ENCODE data around the gene HDGFL3. TPM values are rescaled to one million over a fixed set of nuclear protein-coding genes. Genes with fewer than 3 reads are reported as not detected.
"Not testable (repeated sequence)": the region's sequence is repeated elsewhere in the genome, so short reads cannot be mapped to it uniquely, and the experiment has no call there.

The HDGFL3 gene
- total RNA-seq, 2 donors from 2014 or later, result 57.9 to 70.0 TPM

DNA sequence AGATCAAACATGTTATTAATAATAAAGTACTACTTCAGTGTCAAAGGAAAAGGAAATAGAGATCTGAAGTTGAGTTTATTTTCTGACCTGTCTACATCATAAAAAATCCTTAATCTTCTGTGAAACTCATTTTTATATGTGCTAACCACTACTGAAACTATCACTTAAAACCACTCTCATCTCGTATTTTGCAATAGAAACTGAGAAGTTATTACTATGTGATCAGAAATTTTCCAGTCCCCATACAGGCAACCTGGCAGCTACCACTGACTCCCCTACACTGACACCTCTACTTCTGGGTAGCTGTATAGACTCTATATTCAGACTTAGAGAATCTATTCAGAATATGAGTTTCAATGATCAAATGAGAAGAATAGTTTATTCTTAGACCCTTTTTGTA lies 8.3 kb downstream of the HDGFL3 start:
- intact Hi-C loops (cut with DNase I), result no loop called here
- DNase-seq (ENCODE audit: low spot score), result no peak

DNA sequence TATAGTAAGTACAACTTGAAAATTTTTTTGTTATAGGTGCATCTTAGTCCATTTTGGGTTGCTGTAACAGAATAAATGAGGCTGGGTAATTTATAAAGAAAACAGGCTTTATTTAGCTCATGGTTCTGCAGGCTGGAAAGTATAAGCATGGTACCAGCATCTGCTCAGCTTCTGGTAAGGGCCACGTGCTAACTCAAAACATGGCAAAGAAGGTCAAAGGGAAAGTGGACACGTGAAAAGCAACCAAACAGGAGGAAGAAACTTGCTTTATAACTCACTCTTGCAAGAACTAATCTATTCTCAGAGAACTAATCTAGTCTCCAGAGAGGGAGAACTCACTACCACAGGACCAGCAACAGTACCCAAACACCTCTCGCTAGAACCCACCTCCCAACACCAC lies 9.1 kb downstream of the HDGFL3 start:
- no peak for DNase-seq (ENCODE audit: low spot score)
- intact Hi-C loops (cut with DNase I), result no loop called here

DNA sequence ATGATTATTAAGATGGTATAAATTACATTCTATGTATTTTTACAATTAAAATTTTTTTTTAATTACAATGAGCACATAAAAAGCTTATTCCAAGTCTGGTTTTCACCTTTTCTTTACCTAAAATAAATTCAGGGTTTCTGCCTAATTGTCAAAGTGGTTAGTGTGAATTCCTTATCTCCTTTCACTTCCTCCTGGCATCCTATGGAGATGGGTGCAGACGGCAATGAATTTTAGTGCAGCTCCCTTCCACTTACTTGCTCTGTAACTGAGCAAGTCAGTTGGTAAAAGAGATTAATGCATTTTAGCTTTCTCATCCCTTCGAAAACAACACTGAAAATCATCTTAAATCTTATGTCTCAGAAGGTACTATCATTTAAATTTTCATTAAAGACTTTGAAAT lies 13.1 kb downstream of the HDGFL3 start:
- intact Hi-C loops (cut with DNase I), result no loop called here
- no peak for DNase-seq (ENCODE audit: low spot score)

DNA sequence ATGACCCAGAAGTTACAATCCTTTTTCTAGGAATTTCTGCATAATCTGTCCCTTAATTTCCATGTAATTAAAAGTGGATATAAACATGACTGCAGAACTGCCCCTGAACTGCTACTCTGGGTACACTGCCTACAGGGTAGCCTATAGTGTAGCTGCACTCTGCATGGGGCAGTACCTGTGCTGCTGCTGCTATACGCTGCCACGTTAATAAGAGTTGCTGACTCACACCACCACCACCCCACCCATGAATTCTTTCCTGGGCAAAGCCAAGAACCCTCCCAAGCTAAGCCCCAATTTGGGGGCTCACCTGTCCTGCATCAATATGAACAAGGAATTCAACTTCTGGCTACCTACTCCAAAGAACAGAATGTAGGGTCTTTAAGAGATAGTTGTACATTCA lies 13.9 kb downstream of the HDGFL3 start:
- intact Hi-C loops (cut with DNase I), result no loop called here
- DNase-seq (ENCODE audit: low spot score), result no peak

DNA sequence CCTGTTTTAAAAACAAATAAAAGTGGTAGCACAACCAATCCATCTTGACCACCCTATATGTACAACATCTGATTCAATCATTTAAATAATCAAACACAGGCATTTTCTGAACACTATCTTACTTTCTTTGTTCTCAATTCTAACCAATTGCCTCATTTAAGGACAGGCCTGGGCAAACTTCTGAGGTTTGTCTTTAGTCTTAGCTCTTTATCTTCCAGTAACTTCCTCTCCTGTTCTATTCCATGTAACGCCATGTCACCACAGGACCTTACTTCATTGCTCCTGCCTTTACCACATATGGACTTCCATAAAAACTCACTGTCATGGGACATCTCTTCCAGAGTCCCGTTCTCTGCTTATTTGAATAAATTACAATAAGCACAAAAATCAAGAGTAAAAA lies 14.9 kb downstream of the HDGFL3 start:
- intact Hi-C loops (cut with DNase I), result no loop called here
- DNase-seq (ENCODE audit: low spot score), result no peak

DNA sequence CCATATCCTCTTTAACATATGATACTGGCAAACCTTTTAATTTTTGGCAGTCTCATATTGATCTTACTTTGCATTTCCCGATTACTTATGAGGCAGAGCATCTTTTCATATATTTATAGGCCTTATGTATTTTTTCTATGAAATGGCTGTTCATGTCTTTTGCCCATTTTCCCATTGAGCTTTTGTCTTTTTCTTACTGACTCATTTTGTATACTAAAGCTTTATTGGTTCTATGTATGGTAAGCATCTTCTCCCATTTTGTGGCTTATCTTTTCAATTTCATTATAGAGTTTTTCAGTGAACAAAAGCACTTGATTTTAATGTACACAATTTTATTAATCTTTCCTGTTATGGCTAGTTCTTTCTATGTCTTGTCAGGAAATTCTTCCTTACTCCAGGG lies 17.2 kb downstream of the HDGFL3 start:
- no peak for DNase-seq (ENCODE audit: low spot score)
- intact Hi-C loops (cut with DNase I), result no loop called here

DNA sequence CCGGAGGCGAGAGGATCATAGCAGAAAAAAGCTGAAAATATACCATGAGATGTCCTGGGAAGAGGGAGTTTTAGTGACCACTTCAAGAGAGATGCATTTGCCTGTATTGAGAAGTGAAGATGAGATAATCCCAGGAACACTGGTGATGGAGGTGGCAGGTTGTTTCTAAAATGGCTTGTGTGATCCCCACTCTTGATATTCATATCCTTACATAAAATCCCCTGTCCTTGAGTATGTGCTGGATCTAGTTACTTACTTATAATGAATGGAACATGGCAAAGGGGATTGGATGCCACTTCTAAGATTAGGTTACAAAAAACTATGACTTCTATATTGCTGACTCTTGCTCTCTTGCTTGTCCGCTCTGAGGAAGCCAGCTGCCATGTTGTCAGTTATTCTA lies 22.1 kb downstream of the HDGFL3 start:
- no peak for DNase-seq (ENCODE audit: low spot score)
- intact Hi-C loops (cut with DNase I), result no loop called here

DNA sequence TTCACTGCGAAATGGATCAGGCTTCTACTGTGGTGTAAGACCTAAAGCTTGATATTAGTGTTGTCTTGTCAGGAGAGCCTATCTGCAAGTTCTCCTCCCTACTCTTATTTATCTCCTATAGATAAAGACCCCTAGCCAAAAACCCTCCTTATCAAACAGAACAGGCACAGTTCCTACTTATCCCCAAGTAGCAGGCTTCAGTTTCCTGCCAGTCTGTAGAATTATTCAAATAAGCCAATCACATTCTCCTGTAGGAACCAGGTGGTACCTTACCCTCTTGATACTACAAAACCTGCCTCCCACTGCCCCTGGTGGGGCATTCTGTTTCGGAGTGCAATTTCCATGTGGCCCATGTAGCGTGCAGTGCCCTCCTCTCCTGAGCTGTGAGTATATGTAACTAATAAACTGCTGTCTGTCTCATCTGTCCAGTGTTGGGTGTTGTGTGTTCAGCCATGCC lies 28.7 kb downstream of the HDGFL3 start:
- DNase-seq (ENCODE audit: low spot score), result no peak
- intact Hi-C loops (cut with DNase I), result no loop called here

DNA sequence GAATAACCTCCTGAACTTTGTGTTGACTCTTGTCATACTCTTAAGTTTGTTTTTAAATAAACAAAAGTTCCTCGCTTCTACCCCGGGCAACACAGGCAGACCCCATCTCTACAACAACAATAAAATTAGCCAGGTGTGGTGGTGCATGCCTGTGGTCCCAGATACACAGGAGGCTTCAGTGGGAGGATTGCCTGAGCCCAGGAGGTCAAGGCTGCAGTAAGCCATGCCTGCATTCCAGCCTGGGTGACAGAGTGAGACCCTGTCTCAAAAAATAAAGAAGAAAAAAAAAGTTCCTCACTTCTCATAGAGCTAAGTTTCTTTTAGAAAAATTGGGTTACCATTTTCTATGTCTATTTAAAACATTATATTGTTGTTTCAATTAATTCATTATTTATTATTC lies 29.2 kb downstream of the HDGFL3 start:
- intact Hi-C loops (cut with DNase I), result no loop called here

DNA sequence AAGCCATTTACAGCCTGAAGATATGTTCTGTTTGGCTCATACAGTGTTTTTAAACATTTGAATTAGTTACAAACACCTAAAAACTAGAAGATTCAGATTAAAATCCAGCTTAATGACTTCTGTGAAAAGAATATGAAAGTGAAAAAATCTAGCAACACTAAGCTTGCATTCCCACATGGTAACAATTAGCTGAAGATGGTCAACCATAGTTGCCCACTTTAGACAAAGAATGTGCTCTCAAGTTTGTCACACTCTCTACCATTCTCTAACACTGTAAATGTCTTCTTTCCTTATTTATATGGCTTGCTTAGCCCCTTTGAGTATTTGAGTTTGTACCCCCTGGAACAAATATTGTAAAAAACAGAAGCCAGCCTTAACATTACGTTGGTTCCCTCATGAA lies 32.7 kb downstream of the HDGFL3 start:
- intact Hi-C loops (cut with DNase I), result no loop called here
- no peak for DNase-seq (ENCODE audit: low spot score)

More for the DNA sequence above, 29.2 kb downstream of the HDGFL3 start:
- no peak for DNase-seq (ENCODE audit: low spot score)

DNA sequence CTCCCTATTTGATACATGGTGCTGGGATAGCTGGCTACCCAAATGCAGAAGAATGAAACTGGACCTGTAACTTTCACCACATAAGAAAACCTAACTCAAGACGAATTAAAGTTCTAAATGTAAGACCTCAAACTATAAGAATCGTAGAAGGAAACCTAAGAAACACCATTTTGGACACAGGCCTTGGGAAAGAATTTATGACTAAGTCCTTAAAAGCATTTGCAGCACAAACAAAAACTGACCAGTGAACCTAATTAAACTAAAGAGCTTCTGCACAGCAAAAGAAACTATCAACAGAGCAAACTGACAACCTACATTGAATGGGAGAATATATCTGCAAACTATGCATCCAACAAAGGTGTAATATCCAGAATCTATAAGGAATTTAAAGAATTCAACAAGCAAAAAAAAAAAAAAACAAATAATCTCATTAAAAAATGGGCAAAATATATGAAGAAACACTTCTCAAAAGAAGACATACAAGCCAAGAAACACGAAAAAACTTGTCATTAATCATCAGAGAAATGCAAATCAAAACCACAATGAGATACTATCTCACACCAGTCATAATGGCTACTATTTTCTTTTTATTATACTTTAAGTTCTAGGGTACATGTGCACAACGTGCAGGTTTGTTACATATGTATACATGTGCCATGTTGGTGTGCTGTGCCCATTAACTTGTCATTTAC lies 37.0 kb downstream of the HDGFL3 start:
- intact Hi-C loops (cut with DNase I), result no loop called here
- no peak for DNase-seq (ENCODE audit: low spot score)

DNA sequence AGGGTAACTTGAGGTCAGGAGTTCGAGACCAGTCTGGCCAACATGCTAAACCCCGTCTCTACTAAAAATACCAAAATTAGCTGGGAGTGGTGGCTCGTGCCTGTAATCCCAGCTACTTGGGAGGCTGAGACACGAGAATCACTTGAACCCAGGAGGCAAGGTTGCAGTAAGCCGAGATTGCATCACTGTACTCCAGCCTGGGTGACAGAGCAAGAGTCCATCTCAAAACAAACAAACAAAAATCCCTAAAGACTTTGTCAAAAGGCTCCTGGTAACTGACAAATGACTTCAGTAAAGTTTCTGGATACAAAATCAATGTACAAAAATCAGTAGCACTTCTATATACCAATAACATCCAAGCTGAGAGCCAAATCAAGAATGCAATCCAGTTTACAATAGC lies 38.0 kb downstream of the HDGFL3 start:
- intact Hi-C loops (cut with DNase I); DNase-seq (ENCODE audit: low spot score): not testable (repeated sequence)

DNA sequence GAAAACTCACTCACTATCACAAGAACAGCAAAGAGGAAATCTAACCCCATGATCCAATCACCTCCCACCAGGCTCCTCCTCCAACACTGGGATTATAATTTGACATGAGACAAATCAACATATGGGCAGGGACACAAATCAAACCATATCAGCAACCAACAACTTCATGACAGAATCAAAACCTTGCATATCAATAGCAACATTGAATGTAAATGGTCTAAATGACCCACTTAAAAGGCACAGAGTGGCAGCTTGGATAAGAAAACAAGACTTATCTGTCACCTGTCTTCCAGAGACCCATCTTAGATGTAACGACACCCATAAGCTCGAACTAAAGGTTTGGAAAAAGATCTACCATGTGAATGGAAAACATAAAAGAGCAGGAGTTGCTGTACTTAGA lies 40.8 kb downstream of the HDGFL3 start:
- no peak for DNase-seq (ENCODE audit: low spot score)
- intact Hi-C loops (cut with DNase I), result no loop called here

DNA sequence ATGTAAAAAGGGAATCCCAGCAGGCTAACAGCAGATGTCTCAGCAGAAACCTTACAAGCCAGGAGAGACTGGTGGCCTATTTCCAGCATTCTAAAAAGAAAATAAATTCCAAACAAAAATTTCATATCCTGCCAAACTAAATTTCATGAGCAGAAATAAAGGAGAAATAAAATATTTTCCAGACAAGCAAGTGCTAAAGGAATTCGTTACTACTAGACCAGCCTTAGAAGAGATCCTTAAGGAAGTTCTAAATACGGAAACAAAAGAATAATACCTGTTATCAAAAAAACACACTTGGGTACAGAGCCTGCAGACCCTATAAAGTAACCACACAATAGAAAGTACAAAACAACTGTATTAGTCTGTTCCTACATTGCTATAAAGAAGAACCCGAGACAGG lies 41.4 kb downstream of the HDGFL3 start:
- intact Hi-C loops (cut with DNase I), result no loop called here
- DNase-seq (ENCODE audit: low spot score), result no peak

DNA sequence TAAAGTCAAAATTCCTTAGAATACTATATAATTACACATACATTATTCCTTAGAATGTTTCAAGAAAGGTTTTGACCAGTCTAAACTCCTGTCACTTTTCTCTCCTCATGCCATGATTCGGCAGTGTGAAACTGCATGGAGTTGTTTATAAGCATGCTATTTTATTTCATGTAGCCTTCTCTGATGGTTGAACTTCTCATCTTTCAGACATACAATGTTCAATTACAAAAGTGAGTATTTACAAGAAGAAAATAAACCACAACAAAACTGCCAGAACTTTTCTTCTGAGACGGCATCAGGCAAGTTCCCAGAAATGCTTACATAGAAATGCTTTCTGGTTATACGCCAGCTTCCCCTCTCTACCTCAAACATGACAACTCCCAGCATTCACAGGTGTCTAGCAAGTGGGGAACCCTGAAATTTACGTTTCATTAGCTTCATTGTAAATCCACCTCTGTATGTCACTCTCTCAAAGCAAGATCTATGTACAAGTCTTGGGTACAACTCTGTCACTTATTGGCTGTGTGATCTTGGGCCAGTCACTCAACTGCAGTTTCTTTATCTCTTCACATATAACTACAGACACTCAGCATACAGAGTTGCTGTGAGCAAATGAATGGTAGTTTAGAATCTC lies 42.7 kb downstream of the HDGFL3 start:
- intact Hi-C loops (cut with DNase I), result no loop called here
- no peak for DNase-seq (ENCODE audit: low spot score)

DNA sequence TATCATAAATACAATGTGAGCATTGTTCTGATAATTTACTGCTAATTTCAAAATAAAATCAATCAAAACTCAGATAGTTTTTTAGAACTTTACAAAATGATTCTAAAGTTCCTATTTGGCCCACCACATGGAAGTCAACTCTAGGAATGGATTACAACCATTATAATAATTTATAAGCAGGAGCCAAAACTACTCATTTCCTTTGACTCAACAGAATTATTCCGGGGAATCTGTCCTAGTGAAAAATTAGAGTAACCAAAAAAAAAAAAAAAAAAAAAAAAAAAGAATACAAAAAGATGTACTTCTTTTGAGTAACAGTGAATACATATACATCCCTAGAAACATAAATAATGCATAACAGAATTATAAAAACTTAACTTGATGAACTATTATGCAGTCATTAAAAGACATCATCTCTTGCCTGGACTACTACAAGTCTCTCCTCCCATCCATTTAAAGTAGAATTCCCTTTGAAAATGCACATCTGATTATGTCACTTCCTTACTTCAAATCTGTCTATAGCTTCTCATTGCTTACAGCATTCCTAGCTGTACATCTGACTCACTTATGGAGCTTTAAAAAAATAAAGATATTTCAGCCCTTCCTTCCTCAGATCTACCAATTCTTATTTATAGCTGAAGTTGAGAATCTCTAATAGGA lies 43.4 kb downstream of the HDGFL3 start:
- intact Hi-C loops (cut with DNase I), result no loop called here
- no peak for DNase-seq (ENCODE audit: low spot score)

DNA sequence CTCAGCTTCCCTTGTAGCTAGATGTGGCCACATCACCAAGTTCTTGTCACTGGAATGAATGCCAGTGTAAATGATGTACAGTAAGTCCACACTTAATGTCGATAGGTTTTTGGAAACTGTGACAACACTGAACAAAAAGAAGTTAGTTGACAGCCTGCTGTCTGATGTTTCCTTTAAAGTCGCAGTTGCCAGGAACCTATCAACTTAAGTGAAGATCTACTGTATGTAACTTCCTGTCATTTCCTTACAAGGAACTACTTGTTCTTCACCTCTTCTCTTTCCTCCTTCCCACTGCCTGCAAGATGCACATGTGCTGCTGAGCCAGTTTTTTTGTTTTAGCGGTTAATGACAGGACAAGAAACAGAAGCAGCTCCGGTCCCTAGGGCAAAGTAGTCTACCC lies 44.6 kb downstream of the HDGFL3 start:
- no peak for DNase-seq (ENCODE audit: low spot score)
- intact Hi-C loops (cut with DNase I), result no loop called here

DNA sequence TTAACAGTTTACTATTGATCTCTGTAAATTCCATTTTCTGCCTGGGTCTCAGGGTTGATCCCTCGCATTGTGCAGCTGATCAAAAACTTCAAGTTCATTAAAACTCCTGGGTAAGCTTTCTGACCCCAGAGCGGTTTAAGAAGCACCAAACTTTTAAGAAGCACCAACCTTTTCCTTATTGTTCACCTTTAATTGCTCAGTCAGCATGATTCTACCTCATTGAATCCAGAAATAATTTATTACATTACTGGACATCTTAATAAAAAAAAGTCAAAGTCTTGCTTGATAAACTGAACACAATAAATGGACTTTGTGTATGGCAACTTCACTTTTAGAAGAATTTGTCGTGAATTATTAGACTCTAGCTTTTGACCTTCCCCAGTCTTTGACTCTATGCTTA lies 46.9 kb downstream of the HDGFL3 start:
- intact Hi-C loops (cut with DNase I), result no loop called here
- DNase-seq (ENCODE audit: low spot score), result no peak

DNA sequence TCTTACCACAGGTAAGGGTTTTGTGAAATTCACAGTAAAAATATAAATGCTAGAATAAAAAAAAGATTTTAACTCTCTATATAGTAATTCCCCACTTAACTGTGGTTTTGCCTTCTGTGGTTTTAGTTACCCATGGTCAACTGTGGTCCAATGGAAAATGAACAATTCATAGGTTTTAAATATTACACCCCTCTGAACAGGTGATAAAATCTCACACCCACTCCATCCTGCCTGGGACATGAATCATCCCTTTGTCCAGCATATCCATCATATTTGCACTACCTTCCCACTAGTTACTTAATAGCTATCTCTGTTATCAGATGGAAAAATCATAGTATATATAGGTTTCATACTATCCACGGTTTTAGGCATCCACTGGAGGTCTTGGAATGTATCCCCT lies 49.2 kb downstream of the HDGFL3 start:
- intact Hi-C loops (cut with DNase I), result no loop called here

DNA sequence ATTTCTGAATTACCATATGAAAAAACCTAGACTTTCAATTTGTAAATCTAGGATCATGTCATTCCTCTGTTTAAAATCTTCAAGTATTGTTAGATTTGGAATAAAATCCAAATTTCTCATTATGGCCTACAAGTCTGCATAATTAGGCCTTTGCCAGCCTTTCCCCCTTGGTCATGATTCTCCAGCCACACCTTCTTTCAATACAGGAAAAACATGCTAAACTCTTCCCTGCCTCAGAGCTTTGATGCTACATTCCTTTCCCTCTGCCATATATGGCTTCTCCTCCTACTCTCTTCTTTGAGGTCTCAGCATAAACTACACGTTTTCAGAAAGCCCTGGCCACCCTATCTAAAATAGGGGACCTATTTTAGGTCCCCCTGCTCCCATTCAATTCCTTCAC lies 51.7 kb downstream of the HDGFL3 start:
- intact Hi-C loops (cut with DNase I), result no loop called here
- no peak for DNase-seq (ENCODE audit: low spot score)

More for the DNA sequence above, 49.2 kb downstream of the HDGFL3 start:
- DNase-seq (ENCODE audit: low spot score), result no peak

DNA sequence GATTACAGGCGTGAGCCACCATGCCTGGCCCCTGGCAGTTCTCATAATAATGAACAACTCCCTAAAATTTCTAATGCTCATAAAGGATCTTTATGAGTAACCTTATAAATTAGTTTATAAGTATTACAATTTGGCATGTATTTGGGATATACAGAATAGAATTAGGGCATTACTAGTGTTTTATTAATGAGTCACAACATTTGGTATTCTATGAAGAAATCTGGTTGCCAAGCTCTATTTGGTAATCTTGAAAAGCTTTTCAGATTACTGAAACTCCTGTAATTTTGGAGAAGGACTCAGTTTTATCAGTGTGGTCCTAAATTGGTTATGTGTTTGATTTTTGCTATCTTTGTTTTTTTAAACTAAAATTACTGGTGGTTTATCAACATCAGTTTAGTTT lies 54.3 kb downstream of the HDGFL3 start:
- intact Hi-C loops (cut with DNase I), result no loop called here
- no peak for DNase-seq (ENCODE audit: low spot score)
